ENCODE data around the gene EPHB2.

Gene EPHB2

GRCh38 chr1:22722901-22723550 is 12.4 kb downstream of the EPHB2 start:
- DNase-seq (ENCODE audit: low spot score): no peak

DNA sequence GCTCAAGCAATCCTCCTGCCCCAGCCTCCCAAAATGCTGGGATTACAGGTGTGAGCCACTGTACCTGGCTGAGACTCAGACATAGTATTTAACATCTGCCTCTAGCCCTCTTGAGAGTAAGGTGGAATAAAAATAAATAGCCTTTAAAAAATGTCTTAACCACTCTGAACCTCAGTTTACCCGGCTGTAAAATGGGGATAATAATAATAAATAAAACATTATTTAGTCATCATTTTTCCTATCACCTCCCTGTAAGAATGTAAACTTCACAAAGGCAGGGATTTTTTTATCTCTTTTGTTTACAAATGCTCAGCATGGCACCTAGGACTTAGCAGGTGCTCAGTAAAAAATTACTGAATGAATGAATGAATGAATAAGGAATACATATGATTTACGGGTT is 17.2 kb downstream of the EPHB2 start:
- no peak for DNase-seq (ENCODE audit: low spot score)

DNA sequence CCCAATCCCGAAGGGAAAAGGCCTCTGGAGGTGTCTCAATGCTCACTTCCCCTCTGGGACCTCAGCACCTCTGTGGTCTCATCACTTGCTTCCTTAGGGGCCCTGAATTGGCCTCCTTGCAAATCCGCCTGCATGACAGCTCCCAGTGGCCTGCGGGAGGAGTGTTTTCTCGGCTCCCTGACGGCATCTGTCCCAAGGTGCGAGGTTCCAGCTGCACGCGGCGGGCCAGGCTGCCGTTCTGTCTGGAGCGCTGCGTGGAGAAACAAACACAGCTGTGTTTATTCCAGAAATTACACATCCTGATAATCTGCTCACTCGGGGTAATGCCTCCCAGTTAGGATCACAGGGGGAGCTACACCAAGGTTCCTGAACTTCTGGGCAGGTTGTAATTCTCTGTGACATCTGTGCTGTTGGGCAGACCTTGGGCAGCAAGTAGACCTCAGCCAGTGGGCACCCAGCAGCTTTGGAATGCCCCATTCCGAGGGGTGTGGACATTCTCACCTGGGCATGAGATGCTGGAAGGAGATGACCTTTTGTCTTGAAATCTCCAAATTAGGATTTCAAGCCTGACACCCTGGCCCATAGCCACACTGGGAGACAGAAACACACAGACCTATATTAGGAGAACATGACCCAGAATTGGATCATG is 18.2 kb downstream of the EPHB2 start:
- DNase-seq (ENCODE audit: low spot score): no peak

GRCh38 chr1:22729400-22729773 is 18.7 kb downstream of the EPHB2 start:
- DNase-seq (ENCODE audit: low spot score): no peak

GRCh38 chr1:22729912-22730311 is 19.3 kb downstream of the EPHB2 start:
- DNase-seq (ENCODE audit: low spot score): no peak

DNA sequence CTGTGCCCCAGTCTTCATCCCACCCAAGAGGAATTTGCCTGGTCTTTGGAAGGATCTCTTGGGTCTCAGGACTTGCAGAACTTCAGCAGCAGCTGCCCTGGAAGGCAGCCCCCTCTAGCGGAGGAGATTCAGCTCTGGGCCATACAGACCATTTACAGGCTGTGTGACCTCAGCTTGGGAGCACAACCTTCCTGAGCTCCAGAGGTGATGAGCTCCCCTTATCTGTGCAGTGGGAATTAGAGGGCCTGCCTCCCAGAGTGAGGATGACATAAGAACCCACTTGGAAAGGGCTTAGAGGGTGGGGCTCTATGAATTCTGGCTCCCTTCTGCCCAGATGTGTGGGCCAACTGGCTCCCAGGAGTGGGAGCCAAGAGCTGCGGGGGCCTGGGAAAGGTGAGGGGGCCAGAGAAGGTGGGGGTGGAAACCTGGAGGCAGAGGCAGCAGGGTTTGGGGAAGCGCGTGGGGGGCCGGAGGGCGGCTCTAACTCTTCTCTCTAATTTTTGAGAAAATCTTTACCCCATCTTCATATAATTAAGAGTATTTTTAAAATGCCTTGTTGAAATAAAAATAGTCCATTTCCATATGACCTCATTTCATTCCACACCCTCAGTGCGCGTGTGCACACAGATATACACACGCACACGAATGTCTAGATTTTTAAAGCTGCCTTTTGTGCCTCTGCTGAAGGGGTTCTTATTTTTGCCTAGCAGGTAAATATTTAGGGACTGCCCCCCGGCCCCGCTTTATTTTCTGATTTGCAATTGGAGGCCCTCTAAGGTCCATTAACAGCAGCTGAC is 21.5 kb downstream of the EPHB2 start:
- no peak for DNase-seq (ENCODE audit: low spot score)

DNA sequence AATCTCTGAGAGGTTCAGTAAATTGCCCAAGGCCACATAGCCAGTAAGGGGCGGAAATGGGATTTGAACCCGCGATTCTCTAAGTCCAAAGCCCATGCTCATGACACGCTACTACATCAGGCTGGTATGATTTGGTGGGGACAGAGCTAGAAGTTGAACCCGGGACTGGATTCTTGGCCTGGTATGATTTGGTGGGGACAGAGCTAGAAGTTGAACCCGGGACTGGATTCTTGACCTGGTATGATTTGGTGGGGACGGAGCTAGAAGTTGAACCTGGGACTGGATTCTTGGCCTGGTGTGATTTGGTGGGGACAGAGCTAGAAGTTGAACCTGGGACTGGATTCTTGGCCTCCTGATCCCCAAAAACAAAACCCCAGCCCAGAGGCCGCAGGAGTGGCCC is 23.0 kb downstream of the EPHB2 start:
- no peak for DNase-seq (ENCODE audit: low spot score)

DNA sequence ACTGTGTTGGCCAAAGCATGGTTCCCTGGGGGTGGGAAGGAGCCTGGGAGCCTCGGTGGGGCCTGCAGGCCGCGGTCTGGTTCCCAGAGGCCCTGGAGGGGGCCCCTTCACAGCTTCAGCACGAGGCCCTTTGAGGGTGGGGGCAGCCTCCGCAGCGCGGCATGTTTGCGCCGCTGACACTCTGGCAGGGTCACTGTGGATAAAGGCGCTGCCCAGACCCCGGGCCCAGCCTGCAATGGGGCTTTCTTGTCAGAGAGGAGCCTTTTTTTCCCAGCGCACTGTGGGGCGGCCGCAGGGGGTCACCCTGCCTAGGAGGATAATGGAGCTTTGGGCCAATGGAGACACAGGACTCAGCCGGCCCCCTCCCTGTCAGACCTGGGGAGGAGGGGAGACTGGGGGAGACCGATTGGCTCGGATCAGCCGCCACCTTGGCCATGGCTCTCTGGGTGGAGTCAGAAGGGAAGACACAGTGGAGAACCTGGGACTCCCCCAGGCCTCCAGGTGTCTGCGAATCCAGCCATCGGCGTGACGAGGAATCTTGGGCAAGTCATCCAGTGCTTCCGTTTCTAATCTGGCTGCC is 26.0 kb downstream of the EPHB2 start:
- no peak for DNase-seq (ENCODE audit: low spot score)

GRCh38 chr1:22737374-22738068 is 26.9 kb downstream of the EPHB2 start:
- no peak for DNase-seq (ENCODE audit: low spot score)

DNA sequence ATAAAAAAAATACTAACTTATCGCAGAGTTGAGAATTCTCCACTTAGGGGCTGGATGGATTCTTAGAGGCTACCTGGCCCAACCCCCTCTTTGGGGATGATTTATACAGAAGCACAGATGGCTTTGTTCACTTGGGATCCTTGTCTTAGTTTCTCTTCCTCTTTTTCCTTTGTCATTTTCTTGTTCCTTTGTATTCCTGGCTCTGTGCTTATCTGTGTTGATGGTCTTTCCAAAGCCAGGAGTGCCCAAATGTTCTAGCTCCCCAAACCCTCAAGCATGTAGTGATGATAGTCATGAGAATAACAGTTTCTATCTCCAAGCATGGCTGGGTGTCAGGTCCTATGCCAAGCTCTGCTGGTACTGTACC is 27.4 kb downstream of the EPHB2 start:
- no peak for DNase-seq (ENCODE audit: low spot score)

- no peak for DNase-seq (ENCODE audit: low spot score)
Measured at GRCh38 chr1:22738522-22738921, 27.9 kb downstream of the EPHB2 start.

DNA sequence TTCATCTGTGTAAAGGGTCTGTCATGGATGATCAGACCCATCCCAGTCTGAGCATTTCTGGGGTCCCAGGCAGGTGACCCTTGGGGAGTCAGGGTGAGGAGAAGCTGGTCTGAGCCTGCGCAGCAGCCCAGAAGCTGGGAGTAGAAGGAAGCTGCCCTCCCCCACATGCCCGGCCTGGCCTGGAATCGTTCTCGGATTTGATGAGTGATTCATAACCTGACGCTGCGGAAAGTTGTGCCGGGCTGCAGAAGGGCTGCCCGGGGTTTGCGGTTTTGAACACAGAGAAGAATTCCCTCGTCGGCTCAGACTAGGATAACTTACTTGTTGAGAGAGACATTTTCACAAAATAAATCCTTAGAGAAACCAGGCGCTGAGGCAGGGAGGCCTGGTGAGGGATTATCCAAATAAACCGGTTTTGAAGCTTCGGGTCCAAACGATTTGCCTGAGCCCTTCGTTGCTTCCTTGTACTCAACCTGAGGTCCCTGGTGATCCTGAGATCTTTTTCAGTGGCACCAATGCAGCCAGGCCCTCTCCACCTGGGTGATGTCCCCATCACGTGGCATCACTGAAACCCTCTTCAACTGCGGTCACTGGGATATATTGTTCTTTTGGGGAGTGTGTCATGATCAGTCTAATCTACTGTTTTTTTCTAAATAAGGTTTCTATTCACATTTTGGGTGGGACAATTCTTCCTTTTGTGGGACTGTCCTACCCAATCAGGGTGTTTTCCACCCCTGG is 29.2 kb downstream of the EPHB2 start:
- DNase-seq (ENCODE audit: low spot score): no peak

DNA sequence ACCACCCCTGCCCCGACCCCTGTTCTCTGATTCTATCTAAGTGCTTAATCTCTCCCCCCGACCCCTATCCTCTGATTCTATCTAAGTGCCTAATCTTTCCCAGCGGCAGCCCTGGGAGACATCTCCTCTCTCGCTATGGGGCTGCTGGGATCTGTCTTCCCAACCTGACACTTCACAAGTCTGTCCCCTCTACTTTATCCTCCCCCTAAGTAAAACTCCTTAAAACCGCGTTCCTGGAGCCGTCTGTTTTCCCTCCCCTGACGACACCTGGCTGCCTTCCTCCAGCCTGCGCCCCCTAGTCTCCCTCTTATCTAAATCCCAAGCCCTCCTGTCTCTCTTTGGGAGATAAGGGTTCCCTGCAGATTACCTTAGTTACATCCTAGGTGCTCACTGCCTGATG is 30.5 kb downstream of the EPHB2 start:
- DNase-seq (ENCODE audit: low spot score): no peak

- no peak for DNase-seq (ENCODE audit: low spot score)
Measured at GRCh38 chr1:22745669-22746585, 35.3 kb downstream of the EPHB2 start.

- DNase-seq (ENCODE audit: low spot score): no peak
Measured at GRCh38 chr1:22747021-22747734, 36.5 kb downstream of the EPHB2 start.

GRCh38 chr1:22747735-22748073 is 37.1 kb downstream of the EPHB2 start:
- DNase-seq (ENCODE audit: low spot score): no peak

DNA sequence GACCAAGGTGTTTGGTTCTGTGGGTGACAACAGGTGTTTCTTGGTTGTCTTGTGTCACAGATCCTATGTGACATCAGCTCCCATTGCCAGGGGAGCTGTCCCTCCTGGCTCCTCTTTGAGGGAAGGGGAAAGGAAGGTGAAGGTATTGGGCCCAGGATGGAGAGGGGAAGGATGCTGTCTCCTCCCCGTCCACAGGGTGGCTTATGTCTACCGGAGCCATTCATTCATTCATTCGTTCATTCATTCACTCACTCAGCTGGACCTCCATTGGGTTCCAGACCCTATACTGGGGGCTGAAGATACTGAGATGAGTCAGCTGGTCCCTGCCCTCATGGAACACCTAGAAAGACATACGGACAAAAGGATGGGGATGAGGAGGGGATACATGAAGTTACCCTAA is 38.9 kb downstream of the EPHB2 start:
- no peak for DNase-seq (ENCODE audit: low spot score)

- DNase-seq (ENCODE audit: low spot score): no peak
Measured at GRCh38 chr1:22749919-22750684, 39.5 kb downstream of the EPHB2 start.

DNA sequence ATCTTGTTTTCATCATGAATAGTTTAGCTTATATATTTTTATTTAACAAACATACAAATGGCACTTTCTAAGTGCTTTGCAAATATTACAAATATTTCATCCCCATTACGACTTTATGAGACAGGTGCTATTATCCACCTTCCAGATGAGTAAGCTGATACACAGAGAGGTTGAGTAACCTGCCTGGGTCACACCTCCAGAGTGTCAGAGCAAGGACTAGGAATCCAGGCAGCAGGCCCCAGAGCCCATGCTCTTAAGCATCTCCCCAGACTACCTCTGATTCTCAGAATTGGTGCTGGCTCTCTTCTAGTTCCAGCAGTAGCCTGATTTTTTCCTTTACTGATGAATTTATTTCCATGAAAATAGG is 40.0 kb downstream of the EPHB2 start:
- DNase-seq (ENCODE audit: low spot score): no peak

Data from cerebellar cortex (tissue), 1 donor.